IMR-90 (cell line): ENCODE data around the gene GLI1. TPM values are rescaled to one million over a fixed set of nuclear protein-coding genes. Genes with fewer than 3 reads are reported as not detected.

Experiments used
- ATAC-seq: fragments of 200-7000 bp; cut with Tn5 transposase; 2 replicates; pipeline ENCODE4 v1.9.1; 2020; ENCODE audit warnings: low read depth, mild to moderate bottlenecking, moderate library complexity
- BruUV-seq: library from RNA; stranded (reverse); fragments of 400-500 nt; replicated peaks from 2 replicates; lab custom pipeline; 2021; lab: Mats Ljungman, UMichigan
- CTCF ChIA-PET: fragments of 300-600 bp; formaldehyde crosslinking; extraction: SDS; loops from one replicate; lab custom pipeline; 2021; ENCODE audit warnings: antibody characterized with exemption; lab: Yijun Ruan, JAX
- POLR2A ChIA-PET: fragments of 300-600 bp; sonication (Branson Sonifier 250); formaldehyde crosslinking; loops from one replicate; lab custom pipeline; 2022; ENCODE audit warnings: antibody characterized with exemption; ENCODE audit not compliant: unreplicated experiment; lab: Charles Lee
- DNase-seq: peaks from one replicate; pipeline ENCODE4 v3.0.0; 2013
- H2AFZ ChIP-seq: replicated peaks from 2 replicates; pipeline ENCODE3; 2013; ENCODE audit warnings: low read length, mild to moderate bottlenecking; ENCODE audit not compliant: poor library complexity
- H2AK5ac ChIP-seq: 2 replicates; pipeline ENCODE4 v1.6.1; 2013; ENCODE audit warnings: low read depth, low read length, inconsistent platforms
- H2AK9ac ChIP-seq: replicated peaks from 2 replicates; pipeline ENCODE3; 2013; ENCODE audit warnings: mild to moderate bottlenecking, low read depth, low read length, moderate library complexity; ENCODE audit not compliant: poor library complexity
- H2BK120ac ChIP-seq: 2 replicates; pipeline ENCODE4 v1.6.1; 2013; ENCODE audit warnings: low read depth, low read length, inconsistent platforms
- H2BK15ac ChIP-seq: 3 replicates; pipeline ENCODE4 v1.6.1; 2013; ENCODE audit warnings: low read depth, low read length, inconsistent platforms
- H2BK20ac ChIP-seq: 2 replicates; pipeline ENCODE4 v1.6.1; 2013; ENCODE audit warnings: low read depth, mild to moderate bottlenecking, inconsistent platforms, low read length, moderate library complexity
- H2BK5ac ChIP-seq: 2 replicates; pipeline ENCODE4 v1.6.1; 2013; ENCODE audit warnings: mild to moderate bottlenecking, low read depth, low read length, inconsistent platforms; ENCODE audit not compliant: poor library complexity, severe bottlenecking
- H3K14ac ChIP-seq: replicated peaks from 2 replicates; pipeline ENCODE4 v1.6.1; 2013; ENCODE audit warnings: low read depth, low read length, inconsistent platforms
- H3K18ac ChIP-seq: 2 replicates; pipeline ENCODE4 v1.6.1; 2013; ENCODE audit warnings: low read depth, low read length, control low read depth
- H3K23ac ChIP-seq: 2 replicates; pipeline ENCODE4 v1.6.1; 2013; ENCODE audit warnings: low read depth, low read length, inconsistent platforms
- H3K27ac ChIP-seq: 2 replicates; pipeline ENCODE4 v1.5.1; 2013; ENCODE audit warnings: mild to moderate bottlenecking, control low read depth, low read length; ENCODE audit not compliant: insufficient read depth
- H3K27me3 ChIP-seq: 2 replicates; pipeline ENCODE4 v1.6.1; 2013; ENCODE audit warnings: low read length; ENCODE audit not compliant: control insufficient read depth, insufficient read depth
- H3K36me3 ChIP-seq: 2 replicates; pipeline ENCODE4 v1.6.1; 2013; ENCODE audit warnings: low read length, mixed read lengths; ENCODE audit not compliant: control insufficient read depth, insufficient read depth
- H3K4ac ChIP-seq: 2 replicates; pipeline ENCODE4 v1.6.1; 2013; ENCODE audit warnings: low read depth, low read length, inconsistent platforms
- H3K4me1 ChIP-seq: 2 replicates; pipeline ENCODE4 v1.6.1; 2013; ENCODE audit warnings: low read length, mixed read lengths; ENCODE audit not compliant: control insufficient read depth, insufficient read depth
- H3K4me2 ChIP-seq: 2 replicates; pipeline ENCODE4 v1.6.1; 2013; ENCODE audit warnings: low read depth, mild to moderate bottlenecking, control low read depth, low read length, moderate library complexity
- H3K4me3 ChIP-seq: 2 replicates; pipeline ENCODE4 v1.5.1; 2013; ENCODE audit warnings: low read depth, mild to moderate bottlenecking, control low read depth, low read length, moderate library complexity; ENCODE audit not compliant: insufficient read depth
- H3K56ac ChIP-seq: 2 replicates; pipeline ENCODE4 v1.6.1; 2013; ENCODE audit warnings: low read length, inconsistent platforms; ENCODE audit not compliant: insufficient read depth; ENCODE audit errors: extremely low read depth
- H3K79me1 ChIP-seq, 2 experiments: 2 replicates each; pipeline ENCODE4 v1.6.1; 2013; ENCODE audit warnings: low read length in 2 of 2, inconsistent platforms in 1 of 2, low read depth in 1 of 2
- H3K9ac ChIP-seq: 2 replicates; pipeline ENCODE4 v1.6.1; 2013; ENCODE audit warnings: low read depth, low read length, control low read depth
- H3K9me1 ChIP-seq: 2 replicates; pipeline ENCODE4 v1.6.1; 2013; ENCODE audit warnings: low read length, inconsistent platforms; ENCODE audit not compliant: insufficient read depth
- H3K9me3 ChIP-seq: 2 replicates; pipeline ENCODE4 v1.6.1; 2013; ENCODE audit warnings: low read length; ENCODE audit not compliant: control insufficient read depth, insufficient read depth
- H4K20me1 ChIP-seq: 2 replicates; pipeline ENCODE4 v1.6.1; 2013; ENCODE audit warnings: low read length, inconsistent platforms; ENCODE audit not compliant: insufficient read depth
- H4K5ac ChIP-seq: 2 replicates; pipeline ENCODE4 v1.6.1; 2013; ENCODE audit warnings: mild to moderate bottlenecking, low read depth, low read length, control low read depth
- H4K8ac ChIP-seq, 2 experiments: 2 replicates each; pipeline ENCODE4 v1.6.1; 2013; ENCODE audit warnings: low read depth in 2 of 2, low read length in 2 of 2, control low read depth in 1 of 2, inconsistent platforms in 1 of 2
- H4K91ac ChIP-seq: 2 replicates; pipeline ENCODE4 v1.6.1; 2013; ENCODE audit warnings: low read depth, low read length, inconsistent platforms; ENCODE audit not compliant: insufficient read depth
- BHLHE40 ChIP-seq: fragments of 150-350 bp; IDR thresholded peaks from 2 replicates; pipeline ENCODE4 v1.6.1; 2016; ENCODE audit warnings: mild to moderate bottlenecking, low read depth, low read length
- MXI1 ChIP-seq: IDR thresholded peaks from 2 replicates; pipeline ENCODE4 v1.6.1; 2012; ENCODE audit warnings: low read depth, mild to moderate bottlenecking, low read length, moderate library complexity, borderline replicate concordance
- RCOR1 ChIP-seq: IDR thresholded peaks from 2 replicates; pipeline ENCODE4 v1.6.1; 2012; ENCODE audit warnings: mild to moderate bottlenecking, low read length, improper control_type of control experiment; ENCODE audit not compliant: insufficient replicate concordance
- WGBS, 2 experiments: methylation state at CpG; one replicate each; pipeline versions ENCODE4 v1.1.5 to v1.1.7; 2013; ENCODE audit warnings: missing lambda C conversion rate in 2 of 2; ENCODE audit not compliant: insufficient read length in 1 of 2; ENCODE audit errors: extremely low coverage in 2 of 2; 5-methylcytosine and 5-hydroxymethylcytosine counted together
- dilution Hi-C: fragments of 300-500 bp; cut with HindIII; formaldehyde crosslinking; loops from one replicate; pipeline ENCODE4 v1.14.3; 2018; ENCODE audit warnings: low sequenced_read_pairs; ENCODE audit not compliant: unreplicated experiment
- in situ Hi-C: fragments of 300-500 bp; cut with MboI; formaldehyde crosslinking; loops from 3 replicates; pipeline ENCODE4 v1.14.3; 2019; ENCODE audit warnings: low sequenced_read_pairs, inconsistent platforms, mixed read lengths
- intact Hi-C: fragments of 100-400 bp; cut with micrococcal nuclease; formaldehyde crosslinking; loops from 2 replicates; pipeline ENCODE4 v1.10.0; 2022
- polyA plus RNA-seq, 3 experiments: library from polyadenylated mRNA; depleted of rRNA; stranded (reverse); fragments of >200 nt; gene quantifications; 2 replicates each; pipeline ENCODE4 v1.2.3, GENCODE V29; 2012; ENCODE audit warnings: low replicate concordance in 1 of 3
- total RNA-seq: library from RNA; depleted of rRNA; stranded (reverse); fragments of >200 nt; gene quantifications from 2 replicates; pipeline ENCODE4 v1.2.3, GENCODE V29; 2012

Gene GLI1
- total and polyA plus RNA-seq, 2 of the 4 experiments (the other 2 are of a cell fraction): 1.3 to 3.8 TPM

DNA sequence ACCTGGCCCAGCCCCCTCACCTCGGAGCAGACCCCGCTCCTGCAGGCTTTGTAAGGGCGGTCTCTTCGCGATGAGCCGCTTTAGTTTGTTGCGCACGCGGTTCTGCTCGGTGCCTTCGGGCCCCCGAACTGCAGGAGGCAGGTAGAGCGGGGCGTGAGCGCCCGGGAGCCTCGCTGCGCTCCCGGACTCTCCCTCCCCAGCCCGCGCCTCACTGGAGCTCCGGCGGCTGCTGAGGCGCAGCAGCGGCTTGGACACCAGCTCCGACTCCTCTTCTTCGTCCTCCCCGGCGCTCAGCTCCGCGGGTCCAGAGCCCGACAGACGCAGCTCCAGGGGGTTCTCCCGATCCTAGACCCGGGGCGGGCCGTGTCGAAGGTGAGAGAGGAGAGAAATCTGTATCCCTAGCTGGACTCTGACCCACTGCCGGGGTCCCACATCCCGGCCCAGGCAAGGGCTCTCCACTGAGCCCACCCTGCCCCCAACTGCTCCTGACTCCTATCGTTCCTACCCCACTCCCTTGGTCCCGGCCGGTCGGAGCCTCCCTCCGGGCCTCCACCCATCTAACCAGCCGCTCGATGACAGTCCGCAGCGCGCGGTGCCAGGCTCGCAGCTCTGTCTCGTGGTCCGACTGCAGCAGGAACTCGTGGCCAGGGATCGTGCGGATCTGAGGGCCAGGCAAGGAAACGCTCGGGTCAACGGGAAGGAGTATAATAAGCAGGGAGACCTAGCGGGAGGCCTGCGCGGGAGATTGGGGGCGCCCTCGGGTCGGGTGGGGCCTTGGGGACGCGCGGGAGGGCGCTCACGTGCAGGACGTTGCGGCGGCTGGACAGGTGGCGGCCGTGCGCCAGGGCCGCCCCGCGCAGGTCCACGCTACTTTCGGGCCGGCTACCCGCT is 15.9 kb downstream of the GLI1 start:
- no peak overlapping the region for H4K91ac ChIP-seq
- no peak overlapping the region for H3K23ac ChIP-seq
- DNase-seq: no peak
- H4K8ac ChIP-seq: no peak overlapping the region
- H3K4me1 ChIP-seq: 0 out of 2 replicates have a peak, but pooled peaks cover 3% of the 10 kb centered on the region
- CTCF ChIA-PET: interaction anchor here (1.1 to 1.9 kb wide), 3 partner anchors 13 to 20 kb away, joined by 3 to 8 read pairs (median 4); partner anchors contain the start of genes GLI1 and INHBE
- WGBS, 2 experiments: 0% methylated on average over 15 of the region's 84 CpGs; no CpG with 5 or more reads in 1 of the 2 experiments
- no peak overlapping the region for H2BK20ac ChIP-seq
- peak; percentile 70 for ATAC-seq
- H3K9me1 ChIP-seq: no peaks in the 10 kb centered on the region
- H2BK15ac ChIP-seq: no peak overlapping the region
- in situ Hi-C loops: no loop called here
- H2AFZ ChIP-seq: peak overlapping the region; percentile 77
- no peak overlapping the region for H3K27ac ChIP-seq
- H3K4ac ChIP-seq: no peak overlapping the region
- no TSS peak for BruUV-seq
- H2AK5ac ChIP-seq: no peak overlapping the region
- peak overlapping the region; percentile 39; the same call in 1 of the 2 replicates for H3K4me2 ChIP-seq
- H2BK120ac ChIP-seq: no peak overlapping the region
- no peak overlapping the region for H2BK5ac ChIP-seq
- H4K20me1 ChIP-seq: no peaks in the 10 kb centered on the region
- H3K9ac ChIP-seq: no peak overlapping the region
- peak; percentile 65 for TF ChIP-seq BHLHE40
- peak; percentile 85; the same call in 1 of the 2 replicates for TF ChIP-seq MXI1
- no peak for TF ChIP-seq RCOR1
- H3K36me3 ChIP-seq: no peaks in the 10 kb centered on the region
- peaks cover 56% of the 10 kb centered on the region for H3K27me3 ChIP-seq
- H3K4me3 ChIP-seq: peak overlapping the region; percentile 3
- dilution Hi-C loops: no loop called here
- H3K56ac ChIP-seq: no peak overlapping the region
- no peak overlapping the region for H3K18ac ChIP-seq
- POLR2A ChIA-PET: no interaction called here
- H3K14ac ChIP-seq: no peak overlapping the region
- H3K79me1 ChIP-seq: no peaks in the 10 kb centered on the region
- H4K5ac ChIP-seq: no peak overlapping the region
- H2AK9ac ChIP-seq: peak overlapping the region; percentile 73
- no peaks in the 10 kb centered on the region; the same call in 1 of the 2 replicates for H3K9me3 ChIP-seq
- intact Hi-C loops: no loop called here
